C4-2B (cell line): ENCODE data around the gene DLX4.

Source experiments
- ZFX ChIP-seq: fragments of 450-650 bp; IDR thresholded peaks from 2 replicates; pipeline ENCODE4 v1.6.1; 2017
- TF ChIP-seq, protein P1 (sequence below): fragments of 450-650 bp; conservative IDR thresholded peaks from 2 replicates; pipeline ENCODE4 v1.5.1; 2017; ENCODE audit warnings: mild to moderate bottlenecking

DNA sequence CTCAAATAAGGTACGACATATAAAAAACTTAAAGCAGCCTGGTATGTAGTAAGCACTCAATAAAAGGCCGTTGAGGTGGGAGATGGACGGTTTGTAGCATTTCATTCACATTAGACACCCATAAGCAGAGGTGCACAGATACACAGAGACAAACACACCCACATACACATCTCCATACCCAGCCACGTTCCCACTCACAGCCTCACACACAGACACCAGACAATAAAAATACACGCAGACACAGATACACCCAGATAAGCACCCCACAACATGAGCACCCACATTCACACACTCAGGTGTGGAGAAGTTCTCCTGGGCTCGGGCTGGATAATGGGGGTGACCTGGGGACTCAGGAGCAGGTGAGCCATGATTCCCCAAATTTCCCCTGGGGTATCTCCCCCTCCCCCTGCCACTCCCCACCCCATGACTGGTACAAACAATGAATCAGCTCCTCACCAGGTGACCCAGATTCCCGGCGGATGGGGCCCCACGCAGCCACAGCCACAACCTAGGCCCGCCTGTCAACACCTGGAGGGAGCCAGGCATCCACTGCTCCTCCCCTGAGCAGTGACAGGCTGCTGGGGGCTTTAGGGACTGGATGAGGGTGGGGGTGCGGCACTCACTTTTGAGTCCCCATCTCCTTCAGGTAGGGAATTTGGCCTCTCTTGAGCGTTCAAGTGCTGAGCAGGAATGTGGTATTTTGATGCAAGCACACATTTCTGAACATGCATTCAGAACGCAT, 23.4 kb downstream of the DLX4 start:
- TF ChIP-seq, protein P1, sequence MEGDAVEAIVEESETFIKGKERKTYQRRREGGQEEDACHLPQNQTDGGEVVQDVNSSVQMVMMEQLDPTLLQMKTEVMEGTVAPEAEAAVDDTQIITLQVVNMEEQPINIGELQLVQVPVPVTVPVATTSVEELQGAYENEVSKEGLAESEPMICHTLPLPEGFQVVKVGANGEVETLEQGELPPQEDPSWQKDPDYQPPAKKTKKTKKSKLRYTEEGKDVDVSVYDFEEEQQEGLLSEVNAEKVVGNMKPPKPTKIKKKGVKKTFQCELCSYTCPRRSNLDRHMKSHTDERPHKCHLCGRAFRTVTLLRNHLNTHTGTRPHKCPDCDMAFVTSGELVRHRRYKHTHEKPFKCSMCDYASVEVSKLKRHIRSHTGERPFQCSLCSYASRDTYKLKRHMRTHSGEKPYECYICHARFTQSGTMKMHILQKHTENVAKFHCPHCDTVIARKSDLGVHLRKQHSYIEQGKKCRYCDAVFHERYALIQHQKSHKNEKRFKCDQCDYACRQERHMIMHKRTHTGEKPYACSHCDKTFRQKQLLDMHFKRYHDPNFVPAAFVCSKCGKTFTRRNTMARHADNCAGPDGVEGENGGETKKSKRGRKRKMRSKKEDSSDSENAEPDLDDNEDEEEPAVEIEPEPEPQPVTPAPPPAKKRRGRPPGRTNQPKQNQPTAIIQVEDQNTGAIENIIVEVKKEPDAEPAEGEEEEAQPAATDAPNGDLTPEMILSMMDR = no peak
- TF ChIP-seq ZFX = no peak
